ENCODE measurements around the gene IER3IP1.

DNA sequence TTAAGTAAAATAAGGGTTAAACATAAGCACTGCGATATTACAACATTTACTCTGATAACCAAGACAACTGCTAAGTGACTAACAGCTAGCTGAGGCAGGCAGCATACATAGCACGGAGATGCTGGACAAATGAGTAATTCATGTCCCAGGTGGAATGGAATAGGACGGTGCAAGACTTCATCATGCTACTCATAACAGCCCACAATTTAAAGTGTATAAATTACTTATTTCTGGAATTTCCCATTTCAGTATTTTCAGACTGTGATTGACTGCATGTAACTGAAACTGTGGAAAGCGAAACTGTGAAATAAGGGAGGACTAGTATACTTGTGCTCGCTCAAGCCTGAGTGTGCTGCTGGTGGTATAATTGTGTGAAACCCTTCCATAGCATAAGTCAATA, 12.9 kb downstream of the IER3IP1 start:
- TF ChIP-seq, protein P1, sequence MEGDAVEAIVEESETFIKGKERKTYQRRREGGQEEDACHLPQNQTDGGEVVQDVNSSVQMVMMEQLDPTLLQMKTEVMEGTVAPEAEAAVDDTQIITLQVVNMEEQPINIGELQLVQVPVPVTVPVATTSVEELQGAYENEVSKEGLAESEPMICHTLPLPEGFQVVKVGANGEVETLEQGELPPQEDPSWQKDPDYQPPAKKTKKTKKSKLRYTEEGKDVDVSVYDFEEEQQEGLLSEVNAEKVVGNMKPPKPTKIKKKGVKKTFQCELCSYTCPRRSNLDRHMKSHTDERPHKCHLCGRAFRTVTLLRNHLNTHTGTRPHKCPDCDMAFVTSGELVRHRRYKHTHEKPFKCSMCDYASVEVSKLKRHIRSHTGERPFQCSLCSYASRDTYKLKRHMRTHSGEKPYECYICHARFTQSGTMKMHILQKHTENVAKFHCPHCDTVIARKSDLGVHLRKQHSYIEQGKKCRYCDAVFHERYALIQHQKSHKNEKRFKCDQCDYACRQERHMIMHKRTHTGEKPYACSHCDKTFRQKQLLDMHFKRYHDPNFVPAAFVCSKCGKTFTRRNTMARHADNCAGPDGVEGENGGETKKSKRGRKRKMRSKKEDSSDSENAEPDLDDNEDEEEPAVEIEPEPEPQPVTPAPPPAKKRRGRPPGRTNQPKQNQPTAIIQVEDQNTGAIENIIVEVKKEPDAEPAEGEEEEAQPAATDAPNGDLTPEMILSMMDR (conservative IDR thresholded peaks at IDR 0.05; ENCODE audit: low read length), result no peak
- no peak for TF ChIP-seq EZH2phosphoT487 (IDR thresholded peaks at IDR 0.05; ENCODE audit: borderline replicate concordance)

All from Loucy (cell line).